Spleen (tissue), 11 donors: ENCODE data around the gene PBX1. TPM values are rescaled to one million over a fixed set of nuclear protein-coding genes. Genes with fewer than 3 reads are reported as not detected.
A peak's percentile ranks its signal among the peaks of the same experiment; 100 is the strongest.

Experiments
- DNase-seq: peaks from one replicate; pipeline ENCODE4 v3.0.0-alpha.2; 2020
- H3K27ac ChIP-seq, 8 donors: fragments of 200-600 bp; sonication (generic) in 7 of 8; 1 replicate in 4 of 8; 2 replicates in 4 of 8; pipeline versions ENCODE4 v1.5.0 to v1.8.0; 2016 to 2021; ENCODE audit warnings: inconsistent platforms in 4 of 8, mild to moderate bottlenecking in 4 of 8, moderate library complexity in 1 of 8
- H3K27me3 ChIP-seq, 7 donors: fragments of 200-600 bp; sonication (generic) in 6 of 7; replicated peaks in 1 of 7; 1 replicate in 4 of 7; 2 replicates in 3 of 7; pipeline versions ENCODE4 v1.5.0 to v1.8.0; 2016 to 2021; ENCODE audit warnings: inconsistent platforms in 3 of 7, mild to moderate bottlenecking in 1 of 7
- H3K36me3 ChIP-seq, 6 donors: fragments of 200-600 bp; sonication (generic) in 5 of 6; 1 replicate in 4 of 6; 2 replicates in 2 of 6; pipeline versions ENCODE4 v1.5.0 to v1.8.0; 2016 to 2021; ENCODE audit warnings: inconsistent platforms in 2 of 6
- H3K4me1 ChIP-seq, 6 donors: fragments of 200-600 bp; sonication (generic) in 5 of 6; 1 replicate in 3 of 6; 2 replicates in 3 of 6; pipeline versions ENCODE4 v1.5.0 to v1.8.0; 2016 to 2021; ENCODE audit warnings: inconsistent platforms in 3 of 6
- H3K4me3 ChIP-seq, 8 donors: fragments of 200-600 bp; sonication (generic) in 7 of 8; 1 replicate in 4 of 8; 2 replicates in 4 of 8; pipeline versions ENCODE4 v1.5.0 to v1.8.0; 2016 to 2021; ENCODE audit warnings: inconsistent platforms in 4 of 8, mild to moderate bottlenecking in 4 of 8, moderate library complexity in 2 of 8
- H3K9me3 ChIP-seq, 8 donors: fragments of 200-600 bp; sonication (generic) in 7 of 8; 1 replicate in 4 of 8; 2 replicates in 4 of 8; pipeline versions ENCODE4 v1.5.0 to v1.8.0; 2016 to 2021; ENCODE audit warnings: inconsistent platforms in 4 of 8
- CTCF ChIP-seq, 11 experiments: fragments of 200-600 bp in 7 of 11; fragments of 450-650 bp in 4 of 11; sonication (generic) in 4 of 11; IDR thresholded peaks in 8 of 11; conservative IDR thresholded peaks in 3 of 11; 1 replicate in 7 of 11; 2 replicates in 4 of 11; pipeline versions ENCODE4 v1.4.0 to v1.8.0; 2016 to 2021; ENCODE audit warnings: antibody characterized with exemption in 11 of 11, inconsistent platforms in 4 of 11, mild to moderate bottlenecking in 1 of 11
- POLR2A ChIP-seq, 3 donors: fragments of 450-650 bp; IDR thresholded peaks; one replicate each; pipeline ENCODE4 v1.5.1; 2017; ENCODE audit warnings: antibody characterized with exemption in 3 of 3, mild to moderate bottlenecking in 1 of 3
- POLR2AphosphoS5 ChIP-seq, 3 donors: sonication (generic); formaldehyde crosslinking; IDR thresholded peaks; one replicate each; pipeline ENCODE4 v1.5.1; 2017; ENCODE audit warnings: antibody characterized with exemption in 3 of 3
- WGBS, 5 donors: extraction: QIAGEN DNeasy Blood & Tissue Kit in 3 of 5; methylation state at CpG; one replicate each; pipeline versions ENCODE4 v1.1.5 to v1.1.7; 2013 to 2018; 5-methylcytosine and 5-hydroxymethylcytosine counted together
- intact Hi-C: fragments of 100-400 bp; cut with DNase I; formaldehyde crosslinking; loops from one replicate; pipeline ENCODE4 v1.15.0; 2023; ENCODE audit warnings: low total_unique reads
- polyA plus RNA-seq, 3 donors: library from polyadenylated mRNA; stranded (reverse); fragments of 200-250 nt; gene quantifications; one replicate each; pipeline ENCODE4 v1.2.1, GENCODE V29; 2013
- total RNA-seq, 7 donors: library from RNA; depleted of rRNA in 3 of 7; stranded (reverse); fragments of >200 nt in 3 of 7; fragmentation: NEBNext Ultra II Directional in 4 of 7; extraction: Animal tissue kit (Norgen Biotek cat#: 25700) in 4 of 7; gene quantifications; one replicate each; pipeline versions ENCODE4 v1.1.0 to v1.2.1, GENCODE V29; 2016 to 2021
- donor health status: healthy with polysubstance abuse.
- donor health status: DM: no; HTN: no; CAD: no; lungs with moderate emphysema.
- donor health status: DM: no; HTN: no; CAD: no.
- donor health status: Bipolar disorder and iron deficiency.
- donor health status: healthy.
- donor health status: DM: no; HTN: no; CAD: no.
- donor health status: DM: yes; HTN: yes; CAD: no.

The PBX1 gene
- total and polyA plus RNA-seq, 10 donors, result 3.4 to 79.5 (median 31.8) TPM

GRCh38 chr1:164759144-164759920, 200.3 kb downstream of the PBX1 start:
- peak overlapping the region in 2 of 8 donors; percentile 2 to 16 for H3K27ac ChIP-seq
- intact Hi-C loops, result no loop called here
- DNase-seq, result no peak

GRCh38 chr1:164759979-164760469, 201.0 kb downstream of the PBX1 start:
- Histone ChIP-seq H3K36me3 (no peaks in the 10 kb centered on the region), H3K27me3 (no peaks in the 10 kb centered on the region), H3K9me3 (peaks cover 0 to 3% (median 0%) of the 10 kb centered on the region in 8 donors), H3K4me3 (no peak overlapping the region), H3K4me1 (peaks cover 0 to 7% (median 0%) of the 10 kb centered on the region in 6 donors), H3K27ac (peak overlapping the region in 3 of 8 donors; percentile 2 to 29 (median 16))
- TF ChIP-seq POLR2AphosphoS5 (IDR thresholded peaks at IDR 0.05), result no peak
- TF ChIP-seq POLR2A (IDR thresholded peaks at IDR 0.05), result no peak
- no peak for TF ChIP-seq CTCF (IDR thresholded peaks at IDR 0.05 in 8 of 11, conservative IDR thresholded peaks at IDR 0.05 in 3 of 11)
- 70 to 84% (median 78%) methylated on average over 7 of the region's 7 CpGs for WGBS, 5 donors
- no peak for DNase-seq
- intact Hi-C loops, result no loop called here

More at GRCh38 chr1:164759144-164759920, 200.3 kb downstream of the PBX1 start:
- H3K9me3 ChIP-seq, result peaks cover 0 to 3% (median 0%) of the 10 kb centered on the region in 8 donors
- WGBS, 5 donors, result 78 to 91% (median 87%) methylated on average over 6 of the region's 6 CpGs
- no peaks in the 10 kb centered on the region for H3K27me3 ChIP-seq
- H3K4me1 ChIP-seq, result peaks cover 0 to 7% (median 0%) of the 10 kb centered on the region in 6 donors
- no peaks in the 10 kb centered on the region for H3K36me3 ChIP-seq
- TF ChIP-seq CTCF (IDR thresholded peaks at IDR 0.05 in 8 of 11, conservative IDR thresholded peaks at IDR 0.05 in 3 of 11) (no peak), POLR2A (IDR thresholded peaks at IDR 0.05) (no peak), POLR2AphosphoS5 (IDR thresholded peaks at IDR 0.05) (no peak)
- H3K4me3 ChIP-seq, result no peak overlapping the region

DNA sequence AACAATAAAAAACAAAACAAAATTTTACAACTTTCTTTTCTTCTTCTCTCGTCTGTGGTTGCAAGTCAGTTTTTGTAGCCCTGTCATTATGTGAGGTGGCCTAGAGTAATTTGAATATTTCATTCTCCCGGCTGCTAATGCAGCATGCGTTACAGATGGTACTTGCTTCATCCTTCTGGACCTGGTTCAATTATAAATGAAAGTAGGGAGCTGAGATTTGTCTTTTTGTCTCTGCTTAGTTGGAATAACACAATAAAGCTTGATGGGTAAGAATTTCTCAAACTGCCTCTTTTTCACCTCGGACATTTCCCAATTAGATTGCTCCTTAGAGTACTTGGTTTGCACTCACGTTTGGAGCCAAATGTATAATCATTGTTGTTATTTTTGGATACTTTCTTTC, 201.6 kb downstream of the PBX1 start:
- 62 to 85% (median 71%) methylated on average over 5 of the region's 5 CpGs for WGBS, 5 donors

More for the DNA sequence above, 201.6 kb downstream of the PBX1 start:
- Histone ChIP-seq H3K9me3 (peaks cover 0 to 3% (median 0%) of the 10 kb centered on the region in 8 donors), H3K27me3 (no peaks in the 10 kb centered on the region), H3K27ac (peak overlapping the region in 1 of 8 donors; percentile 16), H3K4me1 (peaks cover 0 to 7% (median 0%) of the 10 kb centered on the region in 6 donors), H3K36me3 (no peaks in the 10 kb centered on the region), H3K4me3 (no peak overlapping the region)
- intact Hi-C loops, result no loop called here
- DNase-seq, result no peak
- TF ChIP-seq POLR2AphosphoS5 (IDR thresholded peaks at IDR 0.05) (no peak), CTCF (IDR thresholded peaks at IDR 0.05 in 8 of 11, conservative IDR thresholded peaks at IDR 0.05 in 3 of 11) (no peak), POLR2A (IDR thresholded peaks at IDR 0.05) (no peak)
